Bronchial smooth muscle cell (primary cell): Measurements from ENCODE around the gene NXF2B. TPM values are rescaled to one million over a fixed set of nuclear protein-coding genes. Genes with fewer than 3 reads are reported as not detected.

Experiments used
- total RNA-seq: library from RNA; depleted of rRNA; stranded (reverse); fragments of >200 nt; gene quantifications from 2 replicates; pipeline ENCODE4 v1.2.1, GENCODE V29; 2014

The NXF2B gene, protein sequence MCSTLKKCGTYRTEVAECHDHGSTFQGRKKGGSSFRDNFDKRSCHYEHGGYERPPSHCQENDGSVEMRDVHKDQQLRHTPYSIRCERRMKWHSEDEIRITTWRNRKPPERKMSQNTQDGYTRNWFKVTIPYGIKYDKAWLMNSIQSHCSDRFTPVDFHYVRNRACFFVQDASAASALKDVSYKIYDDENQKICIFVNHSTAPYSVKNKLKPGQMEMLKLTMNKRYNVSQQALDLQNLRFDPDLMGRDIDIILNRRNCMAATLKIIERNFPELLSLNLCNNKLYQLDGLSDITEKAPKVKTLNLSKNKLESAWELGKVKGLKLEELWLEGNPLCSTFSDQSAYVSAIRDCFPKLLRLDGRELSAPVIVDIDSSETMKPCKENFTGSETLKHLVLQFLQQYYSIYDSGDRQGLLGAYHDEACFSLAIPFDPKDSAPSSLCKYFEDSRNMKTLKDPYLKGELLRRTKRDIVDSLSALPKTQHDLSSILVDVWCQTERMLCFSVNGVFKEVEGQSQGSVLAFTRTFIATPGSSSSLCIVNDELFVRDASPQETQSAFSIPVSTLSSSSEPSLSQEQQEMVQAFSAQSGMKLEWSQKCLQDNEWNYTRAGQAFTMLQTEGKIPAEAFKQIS
- not detected in 2 replicates for total RNA-seq

DNA sequence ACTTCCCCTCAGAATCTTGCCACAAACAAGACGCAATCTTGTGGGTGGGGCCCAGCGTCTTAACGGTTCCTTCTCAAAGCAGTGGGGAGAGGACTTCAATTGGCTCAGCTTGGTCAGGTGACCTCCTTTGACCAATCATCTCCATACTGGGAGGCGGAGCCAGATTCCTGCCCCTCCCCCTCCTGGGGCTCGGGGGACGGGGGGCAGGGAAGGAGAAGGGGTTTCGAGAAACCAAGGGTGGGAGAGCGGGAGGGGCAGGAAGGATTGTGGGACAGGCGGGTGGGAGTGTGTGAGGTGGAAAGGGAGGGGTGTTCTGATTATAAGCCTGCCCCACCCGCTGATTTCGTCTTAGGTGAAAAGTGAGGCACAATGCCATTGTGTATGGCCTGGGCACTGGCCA lies at the start of gene NXF2B:
Gene NXF2B (minus strand): TSS at position 101 of the 400 bp plus-strand sequence. CDS start 59,972 bp downstream, outside the sequence.

DNA sequence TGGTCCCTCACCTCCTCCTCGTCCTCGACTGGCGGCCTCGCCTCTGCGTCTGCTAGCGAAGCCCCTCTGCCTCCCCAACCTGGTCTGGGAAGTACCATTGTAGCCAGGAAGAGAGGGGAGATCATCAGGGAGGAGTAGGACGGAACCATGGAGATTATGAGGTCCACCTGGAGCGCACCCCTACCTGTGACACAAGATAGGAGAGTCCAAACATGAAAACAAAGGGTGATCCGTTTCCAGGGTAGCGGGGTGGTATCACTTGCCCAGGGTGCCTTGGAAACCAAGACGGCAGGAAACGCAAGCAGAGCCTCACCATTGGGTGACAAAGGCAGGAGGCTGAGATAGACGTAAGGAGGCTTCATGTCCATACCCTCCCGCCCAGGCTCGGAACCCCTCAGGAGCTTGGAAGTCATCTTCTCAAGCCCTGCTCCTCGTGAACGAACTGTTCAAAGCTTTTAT lies 32.0 kb upstream of the NXF2B start, which contains the start of gene TCP11X2:
Gene TCP11X2 (minus strand): TSS at position 51 of the 459 bp plus-strand sequence.

Other genes with a start within 250 kb of the NXF2B start
- not detected in 2 replicates for gene TCP11X1, start 224.7 kb downstream of the NXF2B start, total RNA-seq
- not detected in 2 replicates for gene NXF2, start 192.8 kb downstream of the NXF2B start, total RNA-seq
- gene TCP11X2, start 31.8 kb upstream of the NXF2B start, total RNA-seq = not detected in 2 replicates
- gene TMSB15A, start 76.7 kb upstream of the NXF2B start, total RNA-seq = 0.43 and 2.0 TPM in 2 replicates
- gene ARMCX5, start 159.5 kb upstream of the NXF2B start, total RNA-seq = 18.3 and 22.0 TPM in 2 replicates
- gene GPRASP1, start 211.5 kb upstream of the NXF2B start, total RNA-seq = 5.2 and 5.8 TPM in 2 replicates